COLO668 (cell line): ENCODE data around the gene DYSF.

Experiments
- DNase-seq: peaks from one replicate; lab custom pipeline; 2025; ENCODE audit not compliant: unreplicated experiment; lab: John Stamatoyannopoulos, UW

Gene DYSF

GRCh38 chr2:71496156-71496770, 42.9 kb downstream of the DYSF start:
- no peak for DNase-seq

- no peak for DNase-seq
Measured at GRCh38 chr2:71498261-71498701, 44.9 kb downstream of the DYSF start.

- DNase-seq: no peak
Measured at GRCh38 chr2:71499691-71500090, 46.3 kb downstream of the DYSF start.

DNA sequence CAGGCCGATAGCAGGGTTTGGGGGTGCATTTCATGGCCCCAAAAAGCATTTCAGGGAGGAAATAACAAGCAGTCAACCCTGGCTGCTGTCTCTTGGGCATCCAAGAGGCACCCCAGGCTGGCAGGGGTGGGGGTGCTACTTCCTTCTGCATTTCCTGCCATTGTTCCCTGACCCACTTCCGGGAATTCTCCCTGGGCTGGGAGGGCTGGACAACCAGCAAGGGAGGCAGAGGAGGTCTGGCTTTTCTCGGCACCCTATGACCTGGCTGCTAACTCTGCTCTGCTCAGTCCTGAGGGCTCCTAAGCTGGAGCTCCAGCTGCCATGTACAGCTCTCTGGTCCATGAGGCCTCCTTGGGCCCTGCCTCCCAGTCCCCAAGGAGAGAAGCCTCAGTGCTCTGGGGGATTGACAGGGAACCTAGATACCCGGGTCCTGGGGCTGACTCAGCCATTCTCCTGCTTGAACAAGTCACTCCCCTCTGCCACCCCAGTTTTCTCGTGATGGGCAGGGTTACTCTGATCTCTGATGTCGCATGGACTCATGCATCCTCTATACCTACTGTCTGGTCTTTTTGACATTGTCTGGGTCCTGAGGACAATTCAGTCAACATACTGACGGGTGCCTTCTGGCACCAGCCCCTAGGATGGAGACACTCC, 47.2 kb downstream of the DYSF start:
- DNase-seq: no peak

GRCh38 chr2:71502941-71503738, 49.8 kb downstream of the DYSF start:
- DNase-seq: no peak

DNA sequence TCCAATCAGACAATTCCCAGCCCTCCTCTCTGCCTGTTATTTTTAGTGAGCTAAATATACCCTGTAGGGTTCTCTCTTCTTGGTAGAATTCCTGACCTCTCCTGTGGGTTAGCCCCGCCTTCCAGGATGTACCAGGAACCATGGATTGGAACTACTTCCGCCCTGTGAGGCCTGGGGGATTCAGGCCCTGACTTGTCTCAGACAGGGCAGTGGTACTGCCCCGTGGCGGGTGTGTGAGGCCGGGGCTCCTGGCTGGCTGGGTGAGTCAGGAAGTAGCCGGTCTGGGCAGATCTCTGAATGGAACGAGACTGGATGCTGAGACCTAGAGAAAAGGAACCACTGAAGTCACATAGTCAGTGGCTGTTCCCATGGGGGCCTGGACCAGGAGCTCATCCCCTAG, 50.5 kb downstream of the DYSF start:
- DNase-seq: no peak

- DNase-seq: no peak
Measured at GRCh38 chr2:71504611-71505010, 51.2 kb downstream of the DYSF start.

GRCh38 chr2:71505086-71505769, 51.9 kb downstream of the DYSF start:
- DNase-seq: peak; percentile 46

DNA sequence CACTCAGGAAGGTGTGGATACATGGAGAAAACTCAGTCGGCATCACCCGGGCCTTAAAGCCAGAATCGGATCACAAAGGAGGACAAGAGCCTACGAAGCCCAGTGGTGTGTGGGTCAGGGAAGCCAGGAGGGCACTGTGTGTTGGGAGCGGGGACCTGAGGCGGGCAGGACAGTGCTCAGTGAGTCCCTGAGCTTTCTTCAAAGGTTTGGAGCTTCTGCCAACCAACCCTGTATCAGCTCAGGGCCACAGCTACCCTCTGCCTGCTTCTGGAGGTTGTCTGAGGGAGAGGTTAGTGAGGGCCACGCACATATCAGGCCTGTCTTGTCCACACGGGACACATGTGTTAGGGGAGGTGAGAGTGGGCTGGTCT, 52.4 kb downstream of the DYSF start:
- no peak for DNase-seq

GRCh38 chr2:71506222-71507153, 53.1 kb downstream of the DYSF start:
- no peak for DNase-seq

DNA sequence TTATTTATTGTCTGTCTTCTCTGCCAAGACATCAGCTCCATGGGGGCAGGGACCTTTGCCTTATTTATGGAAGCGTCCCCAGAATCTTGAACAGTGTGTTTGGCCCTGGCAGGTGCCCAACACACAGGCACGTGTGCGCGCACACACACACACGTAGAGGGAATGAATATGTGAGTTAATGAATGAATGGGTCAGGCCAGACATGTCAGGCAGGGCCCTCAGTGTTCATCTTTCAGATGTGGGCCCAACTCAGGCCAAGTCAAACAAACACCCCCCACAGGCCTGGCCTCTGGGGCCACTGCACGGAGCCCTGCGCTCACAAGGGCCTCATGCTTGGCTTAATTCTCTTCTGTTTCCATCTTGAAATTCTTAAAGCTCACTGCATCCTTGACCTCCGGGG, 54.1 kb downstream of the DYSF start:
- no peak for DNase-seq

DNA sequence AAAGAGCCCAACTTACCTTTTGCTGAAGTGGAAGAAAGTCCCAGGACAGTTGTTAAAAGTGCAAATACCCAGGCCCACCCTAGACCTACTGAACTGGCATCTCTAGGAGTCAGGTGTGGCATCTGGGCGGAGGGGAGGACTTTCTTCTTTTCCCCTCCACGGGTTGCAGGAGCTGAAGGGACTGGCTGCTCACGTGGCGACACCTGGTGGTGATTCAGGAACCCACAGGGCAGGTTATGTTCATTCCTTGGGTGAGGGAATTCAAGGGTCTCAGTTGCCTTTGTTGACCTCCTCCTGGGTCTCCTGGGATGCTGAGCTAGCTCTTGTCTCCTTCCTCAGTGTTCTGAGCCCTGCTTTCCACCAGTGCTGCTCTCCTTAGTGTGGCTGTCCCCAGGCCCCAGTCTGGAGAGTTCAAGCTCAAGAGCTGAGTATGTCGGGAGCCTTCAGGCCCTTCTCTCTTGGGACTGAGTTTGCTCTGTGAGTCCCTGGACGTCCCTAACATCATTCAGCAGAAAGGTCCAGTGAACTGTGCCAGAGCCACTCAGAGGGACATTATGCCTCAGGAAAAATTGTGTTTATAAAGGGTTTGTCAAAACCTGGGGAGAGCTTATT, 56.9 kb downstream of the DYSF start:
- peak; percentile 65 for DNase-seq

- no peak for DNase-seq
Measured at GRCh38 chr2:71510938-71511337, 57.6 kb downstream of the DYSF start.

DNA sequence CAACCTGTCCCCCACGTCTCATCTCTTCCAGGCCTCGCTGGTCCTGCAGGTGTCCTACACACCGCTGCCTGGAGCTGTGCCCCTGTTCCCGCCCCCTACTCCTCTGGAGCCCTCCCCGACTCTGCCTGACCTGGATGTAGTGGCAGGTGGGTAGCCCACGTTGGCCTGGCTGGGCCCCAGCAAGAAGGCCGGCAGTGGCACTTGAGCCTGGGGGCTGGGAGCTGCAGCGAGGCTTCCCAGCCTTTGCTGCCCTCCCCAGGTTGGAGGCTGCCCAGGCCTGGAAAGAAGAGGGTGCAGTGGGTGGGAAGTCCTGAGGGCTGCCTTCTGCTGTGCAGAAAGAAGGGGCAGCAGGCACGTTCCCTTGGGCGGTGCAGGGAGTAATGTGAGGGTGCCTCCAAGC, 58.4 kb downstream of the DYSF start:
- no peak for DNase-seq

DNA sequence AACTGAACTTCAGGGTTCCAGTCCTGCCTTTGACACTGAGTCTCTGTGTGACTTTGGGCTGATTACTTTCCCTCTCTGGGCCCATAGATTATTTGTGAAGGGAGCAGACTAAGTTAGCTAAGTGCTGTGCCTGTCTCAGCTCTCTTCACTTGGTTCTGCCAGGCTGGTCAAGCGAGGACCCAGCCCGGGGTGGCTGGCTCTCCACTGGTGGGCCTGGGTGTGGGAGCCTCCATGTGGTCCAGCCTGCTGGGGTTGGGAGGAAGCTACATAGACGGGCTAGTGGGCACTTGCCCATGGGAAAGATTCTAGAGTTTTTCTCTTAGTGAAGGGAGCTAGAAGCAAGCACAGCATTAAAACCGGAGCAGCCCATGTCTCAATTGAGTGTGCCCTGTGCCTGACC, 59.0 kb downstream of the DYSF start:
- no peak for DNase-seq

GRCh38 chr2:71513096-71513495, 59.7 kb downstream of the DYSF start:
- DNase-seq: no peak

- DNase-seq: no peak
Measured at GRCh38 chr2:71513721-71514120, 60.4 kb downstream of the DYSF start.

GRCh38 chr2:71516253-71516888, 63.0 kb downstream of the DYSF start:
- no peak for DNase-seq

DNA sequence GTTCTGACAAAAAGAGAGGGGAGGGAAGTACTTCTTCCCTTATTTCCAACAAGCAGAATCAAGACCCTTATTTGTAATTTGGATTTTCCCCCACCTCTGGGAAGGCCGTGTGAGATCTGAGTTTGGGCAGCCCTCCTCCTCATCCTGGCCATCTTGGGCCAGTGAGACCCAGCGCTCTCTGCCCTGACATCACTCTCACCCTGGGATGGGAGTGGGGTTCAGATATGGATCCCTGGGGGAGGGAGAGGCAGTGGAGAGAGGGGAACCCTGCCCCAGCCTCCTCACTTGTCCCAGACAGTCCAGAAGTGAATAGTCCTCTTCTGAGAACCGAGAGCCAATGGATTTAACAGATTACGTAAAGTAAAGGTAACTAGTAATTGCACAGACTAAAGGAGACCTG, 64.5 kb downstream of the DYSF start:
- no peak for DNase-seq
